Measurements from ENCODE around the gene DOCK8.

DNA sequence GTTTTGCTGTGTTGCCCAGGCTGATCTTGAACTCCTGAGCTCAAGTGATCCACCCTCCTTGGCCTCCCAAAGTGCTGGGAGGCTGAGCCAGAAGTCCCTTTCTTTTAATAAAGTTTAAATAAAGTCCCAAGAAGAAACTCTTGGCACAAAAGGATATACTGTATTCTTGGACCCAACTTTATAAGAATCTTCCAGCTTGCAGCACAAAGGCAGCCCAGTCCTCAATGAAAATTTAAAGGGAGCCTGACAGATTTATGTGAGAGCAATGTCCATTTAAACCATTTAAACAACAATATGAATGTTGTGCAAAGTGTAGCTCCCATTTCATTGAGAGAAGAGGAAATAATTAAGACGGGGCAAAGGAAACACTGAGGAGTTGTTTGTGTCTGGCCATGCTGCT, 217.0 kb downstream of the DOCK8 start:
- TF ChIP-seq, protein P1, sequence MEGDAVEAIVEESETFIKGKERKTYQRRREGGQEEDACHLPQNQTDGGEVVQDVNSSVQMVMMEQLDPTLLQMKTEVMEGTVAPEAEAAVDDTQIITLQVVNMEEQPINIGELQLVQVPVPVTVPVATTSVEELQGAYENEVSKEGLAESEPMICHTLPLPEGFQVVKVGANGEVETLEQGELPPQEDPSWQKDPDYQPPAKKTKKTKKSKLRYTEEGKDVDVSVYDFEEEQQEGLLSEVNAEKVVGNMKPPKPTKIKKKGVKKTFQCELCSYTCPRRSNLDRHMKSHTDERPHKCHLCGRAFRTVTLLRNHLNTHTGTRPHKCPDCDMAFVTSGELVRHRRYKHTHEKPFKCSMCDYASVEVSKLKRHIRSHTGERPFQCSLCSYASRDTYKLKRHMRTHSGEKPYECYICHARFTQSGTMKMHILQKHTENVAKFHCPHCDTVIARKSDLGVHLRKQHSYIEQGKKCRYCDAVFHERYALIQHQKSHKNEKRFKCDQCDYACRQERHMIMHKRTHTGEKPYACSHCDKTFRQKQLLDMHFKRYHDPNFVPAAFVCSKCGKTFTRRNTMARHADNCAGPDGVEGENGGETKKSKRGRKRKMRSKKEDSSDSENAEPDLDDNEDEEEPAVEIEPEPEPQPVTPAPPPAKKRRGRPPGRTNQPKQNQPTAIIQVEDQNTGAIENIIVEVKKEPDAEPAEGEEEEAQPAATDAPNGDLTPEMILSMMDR (IDR thresholded peaks at IDR 0.05): no peak
- TF ChIP-seq POLR2AphosphoS5 (IDR thresholded peaks at IDR 0.05): no peak
